GM18870 (cell line): Measurements from ENCODE around the gene DNPEP.

ENCODE experiments used
- ATAC-seq: cut with Tn5 transposase; IDR thresholded peaks from one replicate; pipeline ENCODE4 v1.9.1; 2021; ENCODE audit warnings: moderate library complexity; ENCODE audit not compliant: unreplicated experiment

DNPEP gene

GRCh38 chr2:219368690-219369191, 19.0 kb downstream of the DNPEP start:
- no peak for ATAC-seq

GRCh38 chr2:219362524-219363164, 25.1 kb downstream of the DNPEP start:
- ATAC-seq: peak; percentile 90

GRCh38 chr2:219362072-219362471, 25.6 kb downstream of the DNPEP start:
- peak; percentile 20 for ATAC-seq

GRCh38 chr2:219358170-219359075, 29.3 kb downstream of the DNPEP start:
- no peak for ATAC-seq

GRCh38 chr2:219356834-219357233, 30.9 kb downstream of the DNPEP start:
- ATAC-seq: no peak

GRCh38 chr2:219354582-219354981, 33.1 kb downstream of the DNPEP start:
- ATAC-seq: no peak

GRCh38 chr2:219353129-219353528, 34.6 kb downstream of the DNPEP start:
- no peak for ATAC-seq

GRCh38 chr2:219352448-219353023, 35.2 kb downstream of the DNPEP start:
- ATAC-seq: no peak

GRCh38 chr2:219350710-219351221, 36.9 kb downstream of the DNPEP start:
- ATAC-seq: no peak

- ATAC-seq: no peak
Observed at GRCh38 chr2:219350215-219350614, 37.5 kb downstream of the DNPEP start.

GRCh38 chr2:219344751-219345430, 42.8 kb downstream of the DNPEP start:
- ATAC-seq: no peak

GRCh38 chr2:219335373-219335786, 52.3 kb downstream of the DNPEP start:
- ATAC-seq: no peak

GRCh38 chr2:219334076-219334475, 53.6 kb downstream of the DNPEP start:
- ATAC-seq: no peak

- ATAC-seq: no peak
Observed at GRCh38 chr2:219332542-219332941, 55.2 kb downstream of the DNPEP start, which contains the start of gene RESP18. Gene RESP18 (minus strand): TSS chr2:219332744.

GRCh38 chr2:219331560-219332213, 56.0 kb downstream of the DNPEP start:
- no peak for ATAC-seq

- ATAC-seq: no peak
Observed at GRCh38 chr2:219327719-219328118, 60.0 kb downstream of the DNPEP start.

- ATAC-seq: no peak
Observed at GRCh38 chr2:219325657-219326315, 61.9 kb downstream of the DNPEP start.

- ATAC-seq: no peak
Observed at GRCh38 chr2:219325136-219325535, 62.6 kb downstream of the DNPEP start.

- no peak for ATAC-seq
Observed at GRCh38 chr2:219323434-219323833, 64.3 kb downstream of the DNPEP start.
